Suppressor macrophage treated with lipopolysaccharide for 1 hour (primary cell): ENCODE measurements around the gene FMN1.

Experiments
- DNase-seq, 3 donors: peaks; one replicate each; pipeline ENCODE4 v3.0.0-alpha.2; 2020 to 2022

Gene FMN1

GRCh38 chr15:33153548-33153947, 41.0 kb downstream of the FMN1 start:
- no peak for DNase-seq

GRCh38 chr15:33152502-33153109, 41.9 kb downstream of the FMN1 start:
- peak; percentile 75 to 93 (median 91) for DNase-seq

- peak; percentile 68 to 84 (median 71) for DNase-seq
Measured at GRCh38 chr15:33150971-33151370, 43.5 kb downstream of the FMN1 start.

- peak; percentile 70 to 89 (median 88) for DNase-seq
Measured at GRCh38 chr15:33150431-33150941, 44.0 kb downstream of the FMN1 start.

DNA sequence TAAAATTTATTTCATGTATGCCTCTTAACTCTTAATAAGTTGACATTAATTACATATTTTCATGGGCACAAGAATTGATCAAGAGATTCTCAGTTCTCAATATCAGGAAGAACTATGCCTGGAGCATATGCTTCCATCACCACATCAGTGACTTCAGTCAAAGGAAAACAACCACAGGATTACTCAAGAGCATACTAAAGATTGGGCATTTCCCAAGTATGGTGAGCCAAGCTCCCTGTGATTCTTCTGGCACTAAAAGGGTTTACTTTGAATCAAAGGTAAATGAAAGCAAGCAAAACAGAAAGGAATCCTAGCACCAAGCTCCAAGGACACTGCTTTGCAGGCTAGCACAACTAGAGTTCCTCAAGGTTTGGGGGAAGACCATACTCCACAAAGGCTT, 44.6 kb downstream of the FMN1 start:
- DNase-seq, result peak; percentile 69 to 89 (median 79)

GRCh38 chr15:33148129-33148751, 46.3 kb downstream of the FMN1 start:
- DNase-seq, result no peak

GRCh38 chr15:33146051-33146450, 48.5 kb downstream of the FMN1 start:
- no peak for DNase-seq

GRCh38 chr15:33145447-33145846, 49.1 kb downstream of the FMN1 start:
- DNase-seq, result no peak

DNA sequence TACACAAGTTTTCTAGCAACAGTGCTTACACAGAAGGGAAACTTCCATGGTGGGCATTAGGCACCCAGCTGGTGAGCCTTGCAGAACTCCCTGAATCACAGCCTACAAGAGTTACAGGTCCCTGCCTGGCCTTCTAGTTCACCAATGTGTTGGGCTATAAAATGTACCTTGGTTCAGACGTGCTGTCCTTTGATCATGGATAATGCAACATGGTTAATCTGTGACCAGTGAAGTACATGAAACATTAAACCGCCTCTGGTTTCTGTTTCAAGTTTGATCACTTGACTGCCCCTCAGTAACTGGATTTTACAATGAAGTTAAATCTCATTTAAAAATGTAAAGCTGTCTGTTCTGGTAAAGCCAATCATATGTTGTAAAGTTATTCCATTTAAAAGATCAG, 51.8 kb downstream of the FMN1 start:
- DNase-seq, result no peak

DNA sequence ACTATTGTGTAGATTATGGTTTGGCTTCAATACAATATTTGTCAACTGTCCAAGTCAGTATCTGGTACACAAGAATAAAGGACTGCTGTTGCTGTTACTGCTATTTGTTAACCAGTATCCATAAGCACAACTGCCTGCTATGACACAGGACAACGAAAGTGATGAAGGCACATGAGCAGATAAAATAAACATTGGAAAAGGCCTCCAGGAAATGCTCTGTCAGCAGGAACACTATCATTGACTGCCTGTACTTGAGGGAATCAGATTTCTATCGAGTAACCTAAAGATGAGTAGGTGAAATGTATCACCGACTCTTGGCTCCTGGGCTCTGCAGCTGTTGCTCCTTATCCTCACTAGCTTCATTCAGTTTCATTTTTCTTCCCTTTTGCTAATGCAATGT, 56.5 kb downstream of the FMN1 start:
- DNase-seq, result no peak

DNA sequence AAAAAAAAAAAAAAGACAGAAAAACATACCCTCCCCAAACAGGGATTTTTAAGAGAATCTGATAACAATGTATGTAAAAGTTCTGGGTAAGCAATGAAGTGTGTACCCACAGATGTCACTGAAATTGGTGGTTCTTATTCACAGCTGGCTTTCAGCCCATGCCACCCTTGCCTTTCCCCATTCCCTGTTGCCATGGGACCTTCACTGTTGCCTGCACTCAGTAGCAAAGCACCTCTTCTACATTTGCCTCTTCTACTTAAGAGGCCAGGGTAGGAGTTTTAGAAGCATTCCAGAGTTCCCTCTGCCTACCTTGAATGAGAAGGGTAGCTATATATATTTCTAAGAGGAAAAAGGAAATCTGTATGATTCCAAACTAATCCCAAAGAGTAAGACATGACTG, 57.4 kb downstream of the FMN1 start:
- no peak for DNase-seq

DNA sequence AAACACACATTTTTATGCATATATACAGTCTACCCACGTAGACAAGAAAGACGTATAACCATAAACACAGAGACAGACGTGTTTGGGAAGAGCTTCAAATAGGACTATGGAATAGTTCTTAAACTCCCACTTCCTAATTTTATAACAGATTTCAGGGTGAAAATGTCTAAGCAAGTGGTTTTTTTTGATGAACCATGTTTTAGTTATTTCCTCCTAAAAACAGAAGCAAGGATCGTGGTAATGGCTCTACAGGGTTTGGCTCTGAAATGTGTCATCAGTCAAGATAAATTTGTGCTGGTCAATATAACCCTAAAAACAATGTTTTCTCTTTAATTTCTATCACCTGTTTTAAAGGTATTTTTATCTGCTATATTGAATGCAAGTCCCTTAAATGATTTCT, 58.2 kb downstream of the FMN1 start:
- DNase-seq, result peak in 2 of 3 donors; percentile 70

- no peak for DNase-seq
Measured at GRCh38 chr15:33135355-33135781, 59.1 kb downstream of the FMN1 start.

GRCh38 chr15:33132722-33133345, 61.7 kb downstream of the FMN1 start:
- peak; percentile 63 to 69 (median 67) for DNase-seq

- DNase-seq, result no peak
Measured at GRCh38 chr15:33132233-33132580, 62.3 kb downstream of the FMN1 start.

- DNase-seq, result no peak
Measured at GRCh38 chr15:33131552-33132232, 62.8 kb downstream of the FMN1 start.

GRCh38 chr15:33126559-33127290, 67.8 kb downstream of the FMN1 start:
- peak; percentile 78 to 80 (median 79) for DNase-seq

DNA sequence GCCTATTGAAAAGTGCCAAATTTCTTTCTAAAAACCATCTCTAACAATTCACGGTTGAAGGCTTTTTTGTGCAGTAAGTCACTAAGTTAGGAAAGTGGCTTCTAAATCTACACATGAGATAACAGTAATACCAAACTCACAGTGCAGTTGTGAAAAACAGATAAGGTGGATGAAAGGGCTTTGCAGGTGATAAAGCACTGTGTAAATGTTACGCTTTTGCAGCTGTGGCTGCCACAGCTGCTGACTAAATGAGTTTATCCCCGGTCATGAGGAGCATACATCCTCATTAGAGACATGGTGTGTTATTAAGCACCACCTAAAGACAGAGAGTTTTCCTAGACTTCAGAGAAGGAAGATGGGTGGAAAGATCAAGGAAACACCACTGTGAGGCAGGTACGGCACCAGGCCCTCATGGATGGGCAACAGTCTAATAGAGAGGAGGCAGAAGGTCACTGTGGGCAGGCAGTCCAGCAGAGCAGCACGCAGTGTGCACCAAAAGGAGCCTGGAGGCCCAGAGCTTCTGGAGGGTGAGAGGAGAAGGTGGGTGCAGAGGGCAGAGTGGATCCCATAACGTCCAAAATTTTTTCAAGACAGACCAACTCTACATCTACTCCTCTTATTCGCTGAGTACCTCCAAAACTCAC, 68.5 kb downstream of the FMN1 start:
- DNase-seq, result no peak

DNA sequence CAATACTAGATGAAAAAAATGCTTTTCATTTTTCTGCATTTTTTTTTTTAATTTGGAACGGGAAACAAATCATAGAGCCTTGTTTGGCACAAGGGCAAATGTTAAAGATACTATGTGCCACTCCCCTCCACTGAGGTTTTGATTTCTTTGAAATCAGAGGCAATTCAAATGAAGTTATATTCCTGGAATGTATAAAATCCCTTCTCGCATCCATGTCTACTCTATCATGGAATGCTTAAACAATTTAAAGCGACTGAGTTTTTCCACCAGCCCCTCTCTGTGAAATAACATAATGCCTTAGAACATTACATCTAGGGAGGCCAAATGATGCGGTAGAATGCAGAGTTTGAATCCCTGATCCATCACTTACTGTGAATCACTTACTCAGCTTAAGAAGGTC, 69.7 kb downstream of the FMN1 start:
- no peak for DNase-seq

DNA sequence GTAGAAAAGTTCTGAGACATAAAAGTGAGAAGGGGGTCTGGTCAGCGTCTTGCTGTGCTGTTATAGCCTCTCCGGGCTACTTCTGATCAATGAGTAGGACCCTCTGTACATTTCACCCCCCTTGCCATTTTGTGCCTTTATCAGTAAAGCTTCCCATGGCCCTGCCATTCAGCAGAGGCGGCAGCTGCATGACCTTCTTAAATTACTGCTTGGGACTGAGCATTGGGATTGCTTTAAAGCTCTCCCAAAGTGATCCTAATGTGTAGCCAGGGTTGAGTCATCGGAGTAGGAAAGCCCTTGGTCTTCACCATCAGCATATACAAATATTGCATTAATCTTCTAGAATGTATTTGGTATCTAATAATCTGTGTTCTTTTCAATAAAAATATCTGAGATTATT, 70.2 kb downstream of the FMN1 start:
- no peak for DNase-seq

- no peak for DNase-seq
Measured at GRCh38 chr15:33119865-33120264, 74.6 kb downstream of the FMN1 start.

- no peak for DNase-seq
Measured at GRCh38 chr15:33119273-33119672, 75.2 kb downstream of the FMN1 start.
